Fibroblast of lung (primary cell): ENCODE data around the gene PID1.

Source experiments
- EZH2 ChIP-seq: IDR thresholded peaks from 2 replicates; pipeline ENCODE4 v1.5.1; 2012; ENCODE audit warnings: low read length, control low read depth, mild to moderate bottlenecking; ENCODE audit errors: missing control alignments
- TF ChIP-seq, protein P1 (sequence below), 2 donors: IDR thresholded peaks in 1 of 2; conservative IDR thresholded peaks in 1 of 2; 1 replicate in 1 of 2; 2 replicates in 1 of 2; pipeline ENCODE4 v1.5.1; 2011 to 2012; ENCODE audit warnings: low read length in 2 of 2, control low read depth in 1 of 2, inconsistent platforms in 1 of 2, low read depth in 1 of 2, mild to moderate bottlenecking in 1 of 2

GRCh38 chr2:229179628-229180027, 91.5 kb downstream of the PID1 start:
- TF ChIP-seq, protein P1, sequence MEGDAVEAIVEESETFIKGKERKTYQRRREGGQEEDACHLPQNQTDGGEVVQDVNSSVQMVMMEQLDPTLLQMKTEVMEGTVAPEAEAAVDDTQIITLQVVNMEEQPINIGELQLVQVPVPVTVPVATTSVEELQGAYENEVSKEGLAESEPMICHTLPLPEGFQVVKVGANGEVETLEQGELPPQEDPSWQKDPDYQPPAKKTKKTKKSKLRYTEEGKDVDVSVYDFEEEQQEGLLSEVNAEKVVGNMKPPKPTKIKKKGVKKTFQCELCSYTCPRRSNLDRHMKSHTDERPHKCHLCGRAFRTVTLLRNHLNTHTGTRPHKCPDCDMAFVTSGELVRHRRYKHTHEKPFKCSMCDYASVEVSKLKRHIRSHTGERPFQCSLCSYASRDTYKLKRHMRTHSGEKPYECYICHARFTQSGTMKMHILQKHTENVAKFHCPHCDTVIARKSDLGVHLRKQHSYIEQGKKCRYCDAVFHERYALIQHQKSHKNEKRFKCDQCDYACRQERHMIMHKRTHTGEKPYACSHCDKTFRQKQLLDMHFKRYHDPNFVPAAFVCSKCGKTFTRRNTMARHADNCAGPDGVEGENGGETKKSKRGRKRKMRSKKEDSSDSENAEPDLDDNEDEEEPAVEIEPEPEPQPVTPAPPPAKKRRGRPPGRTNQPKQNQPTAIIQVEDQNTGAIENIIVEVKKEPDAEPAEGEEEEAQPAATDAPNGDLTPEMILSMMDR (conservative IDR thresholded peaks at IDR 0.05 in 1 of 2, IDR thresholded peaks at IDR 0.05 in 1 of 2; ENCODE audit: low read depth in 1 of 2, low read length in 2 of 2) = no peak
- TF ChIP-seq EZH2 = no peak
